GM11168 (cell line): ENCODE data around the gene PPFIA1.
"Not testable (repeated sequence)": the region's sequence is repeated elsewhere in the genome, so short reads cannot be mapped to it uniquely, and the experiment has no call there.

Source experiments
- in situ Hi-C: fragments of 300-500 bp; cut with MboI; formaldehyde crosslinking; loops from one replicate; pipeline ENCODE4 v1.12.0; 2022; ENCODE audit warnings: low sequenced_read_pairs; ENCODE audit not compliant: unreplicated experiment

PPFIA1 gene

DNA sequence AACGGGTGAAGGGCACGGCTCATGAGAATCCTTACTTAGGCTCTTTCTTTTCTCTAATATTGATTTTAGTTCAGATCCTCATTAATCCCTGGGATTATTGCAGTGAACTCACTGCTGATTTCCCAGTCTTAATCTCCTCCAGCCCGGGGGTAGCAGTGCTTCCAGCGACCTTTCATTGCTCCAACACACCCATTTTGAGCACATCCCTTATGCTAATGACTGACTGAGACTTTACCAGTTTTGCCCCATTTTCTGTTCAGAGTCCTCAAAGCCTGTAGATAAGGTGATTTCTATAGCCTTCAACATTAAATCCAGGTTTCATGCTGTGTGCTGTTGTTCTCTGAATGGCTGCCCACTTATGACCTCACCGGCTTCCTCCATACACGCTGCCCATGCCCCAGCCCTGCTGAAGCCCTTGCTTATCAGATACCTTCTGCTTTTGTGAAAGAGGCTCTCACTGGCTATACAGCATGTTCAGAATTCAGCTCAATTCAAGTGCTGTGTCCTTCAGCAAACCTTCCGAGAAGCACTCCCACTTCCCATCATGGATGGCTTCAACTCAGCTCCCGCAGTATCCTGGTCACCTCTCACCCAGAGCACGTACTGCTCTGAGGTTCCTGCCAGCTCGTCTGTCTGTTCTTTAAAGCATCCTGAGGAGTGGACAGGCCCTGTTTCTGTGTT, 49.0 kb downstream of the PPFIA1 start:
- in situ Hi-C loops, result no loop called here

DNA sequence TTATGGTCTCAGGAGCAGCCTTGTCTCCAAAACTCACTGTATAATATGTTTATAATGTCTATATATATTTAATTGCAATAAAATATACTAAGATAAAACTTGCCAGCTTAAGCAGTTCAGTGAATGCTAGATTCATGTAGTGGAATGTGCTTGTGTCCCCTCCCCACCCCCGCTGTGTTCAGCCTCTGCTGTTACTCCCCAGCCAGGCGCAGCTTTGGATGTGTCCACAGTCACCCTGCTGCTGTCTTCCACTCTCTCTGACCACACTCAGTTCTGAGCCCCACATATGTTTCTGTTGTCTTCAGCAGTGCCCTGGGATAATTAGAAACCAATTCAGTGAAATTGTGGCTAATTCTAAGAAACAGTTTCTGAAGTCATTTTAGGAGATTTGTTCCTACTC, 52.2 kb downstream of the PPFIA1 start:
- in situ Hi-C loops, result no loop called here

DNA sequence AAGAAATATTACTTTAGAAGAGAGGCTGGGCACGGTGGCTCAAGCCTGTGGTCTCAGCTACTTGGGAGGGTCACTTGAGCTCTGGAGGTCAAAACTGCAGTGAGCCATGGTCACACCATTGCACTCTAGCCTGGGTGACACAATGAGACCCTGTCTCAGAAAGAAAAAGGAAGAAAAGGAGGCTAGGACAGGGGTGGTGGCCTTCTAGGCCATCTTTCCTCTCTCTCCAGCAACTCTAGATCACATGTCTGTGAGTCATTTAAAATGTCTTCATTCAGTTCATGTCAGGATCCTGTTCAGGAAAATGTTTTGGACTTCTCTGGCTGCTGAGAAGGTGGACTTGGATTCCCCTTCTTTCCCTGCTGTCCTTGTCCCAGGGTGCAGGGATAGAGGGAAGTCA, 53.3 kb downstream of the PPFIA1 start:
- in situ Hi-C loops, result no loop called here

DNA sequence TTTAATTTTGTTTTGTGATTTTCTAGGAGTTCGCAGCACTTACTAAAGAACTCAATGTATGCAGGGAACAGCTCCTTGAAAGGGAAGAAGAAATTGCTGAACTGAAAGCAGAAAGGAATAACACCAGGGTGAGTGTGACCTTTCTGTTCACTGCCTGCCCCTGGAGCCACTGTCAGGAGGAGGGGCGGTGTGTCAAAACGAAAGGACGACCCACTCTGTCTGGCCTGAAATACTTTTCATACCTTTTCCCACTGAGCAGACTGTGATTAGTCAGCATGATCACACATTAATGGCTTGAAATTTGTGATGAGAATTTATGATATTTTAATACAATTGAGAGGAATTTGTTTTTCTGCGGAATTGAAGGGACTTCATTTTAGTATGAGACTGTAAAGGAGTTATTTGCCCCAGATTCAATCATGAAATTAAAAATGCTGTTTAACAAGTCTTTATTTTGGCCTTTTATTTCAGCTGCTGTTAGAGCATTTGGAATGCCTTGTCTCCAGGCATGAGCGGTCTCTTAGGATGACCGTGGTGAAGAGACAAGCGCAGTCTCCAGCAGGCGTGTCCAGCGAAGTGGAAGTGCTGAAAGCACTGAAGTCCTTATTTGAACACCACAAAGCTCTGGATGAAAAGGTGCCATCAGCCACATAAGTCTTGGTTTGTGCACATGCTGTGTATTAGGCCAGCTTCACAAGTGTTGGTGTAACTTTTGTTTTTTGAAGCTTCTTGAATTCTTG, 54.1 kb downstream of the PPFIA1 start:
- in situ Hi-C loops, result no loop called here

DNA sequence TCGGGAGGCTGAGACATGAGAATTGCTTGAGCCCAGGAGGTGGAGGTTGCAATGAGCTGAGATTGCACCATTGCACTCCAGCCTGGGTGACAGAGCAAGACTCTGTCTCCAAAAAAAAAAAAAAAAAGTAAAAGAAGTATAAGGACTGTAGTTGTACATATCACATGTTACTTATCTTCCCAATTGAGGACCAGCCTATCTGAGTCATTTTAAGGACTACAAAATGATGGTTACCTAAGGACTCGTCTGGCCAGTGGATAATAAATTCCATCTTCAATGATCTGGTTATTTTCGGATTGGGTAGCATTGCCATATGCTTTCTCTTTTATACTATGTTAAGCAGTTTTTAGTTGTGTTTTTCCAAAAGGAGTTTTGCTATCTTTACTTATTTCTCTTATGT, 55.3 kb downstream of the PPFIA1 start:
- in situ Hi-C loops, result no loop called here

DNA sequence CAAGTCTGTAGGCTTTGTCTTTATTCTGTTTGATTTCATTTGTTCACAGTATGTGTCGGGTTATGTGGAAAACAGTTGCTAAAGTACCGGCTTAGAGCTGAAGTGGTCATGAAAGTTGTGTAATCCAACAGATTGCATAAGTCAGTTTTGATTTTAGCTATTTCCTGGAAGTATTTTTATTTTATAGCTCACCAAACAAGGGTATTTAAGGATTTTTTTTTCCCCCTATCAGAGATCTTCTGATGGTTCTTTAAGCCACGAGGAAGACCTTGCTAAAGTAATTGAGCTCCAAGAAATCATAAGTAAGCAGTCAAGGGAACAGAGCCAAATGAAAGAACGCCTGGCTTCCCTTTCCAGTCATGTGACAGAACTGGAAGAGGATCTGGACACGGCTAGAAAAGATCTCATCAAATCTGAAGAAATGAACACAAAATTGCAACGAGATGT, 55.9 kb downstream of the PPFIA1 start:
- in situ Hi-C loops, result no loop called here

DNA sequence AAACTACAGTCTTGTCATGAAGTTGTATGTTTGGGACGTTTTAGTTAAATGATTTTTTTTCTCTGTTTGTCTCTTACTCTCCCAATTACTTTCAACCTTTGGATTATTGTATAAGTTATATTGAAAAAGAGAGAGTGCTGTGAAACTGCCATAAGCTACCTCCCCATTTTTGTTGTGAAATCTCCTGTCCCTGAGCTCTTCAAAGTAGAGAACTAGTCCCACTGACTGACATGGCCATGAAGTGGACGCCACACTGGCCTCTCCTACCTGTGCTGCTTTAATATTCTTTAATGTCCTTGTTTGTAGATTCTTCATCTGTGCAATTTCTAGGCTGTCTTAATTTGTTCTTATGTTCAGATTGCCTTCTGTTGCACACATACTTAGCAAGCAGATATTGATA, 56.3 kb downstream of the PPFIA1 start:
- in situ Hi-C loops, result no loop called here

DNA sequence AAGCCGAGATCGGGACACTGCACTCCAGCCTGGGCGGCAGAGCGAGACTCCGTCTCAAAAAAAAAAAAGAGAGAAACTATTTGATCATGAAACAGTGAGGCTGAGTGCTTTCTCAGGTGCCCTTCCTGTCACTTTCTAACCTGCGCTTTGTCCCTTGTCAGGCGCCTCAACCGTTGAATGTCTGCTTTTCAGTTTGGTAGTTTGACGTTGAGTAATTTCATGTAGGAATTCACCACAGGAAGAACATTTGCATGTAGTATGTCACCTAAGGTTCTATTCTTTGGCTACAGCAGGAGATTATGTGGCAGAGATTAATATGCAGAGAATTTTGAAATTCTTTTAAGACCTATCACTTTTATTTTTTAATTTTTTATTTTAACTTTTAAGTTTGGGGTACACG, 57.2 kb downstream of the PPFIA1 start:
- in situ Hi-C loops, result no loop called here

DNA sequence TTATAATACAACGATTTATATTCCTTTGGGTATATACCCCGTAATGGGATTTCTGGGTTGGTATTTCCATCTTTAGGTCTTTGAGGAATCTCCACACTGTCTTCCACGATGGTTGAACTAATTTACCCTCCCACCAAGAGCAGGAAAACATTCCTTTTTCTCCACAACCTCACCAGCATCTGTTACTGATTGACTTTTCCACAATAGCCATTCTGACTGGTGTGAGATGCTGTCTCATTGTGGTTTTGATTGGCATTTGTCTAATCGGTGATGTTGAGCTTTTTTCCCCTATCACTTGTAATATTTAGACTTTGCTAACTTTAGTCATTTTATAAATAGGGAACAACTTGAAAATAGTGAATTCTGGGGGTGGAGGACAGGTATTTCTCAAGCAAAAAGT, 58.1 kb downstream of the PPFIA1 start:
- in situ Hi-C loops, result no loop called here

DNA sequence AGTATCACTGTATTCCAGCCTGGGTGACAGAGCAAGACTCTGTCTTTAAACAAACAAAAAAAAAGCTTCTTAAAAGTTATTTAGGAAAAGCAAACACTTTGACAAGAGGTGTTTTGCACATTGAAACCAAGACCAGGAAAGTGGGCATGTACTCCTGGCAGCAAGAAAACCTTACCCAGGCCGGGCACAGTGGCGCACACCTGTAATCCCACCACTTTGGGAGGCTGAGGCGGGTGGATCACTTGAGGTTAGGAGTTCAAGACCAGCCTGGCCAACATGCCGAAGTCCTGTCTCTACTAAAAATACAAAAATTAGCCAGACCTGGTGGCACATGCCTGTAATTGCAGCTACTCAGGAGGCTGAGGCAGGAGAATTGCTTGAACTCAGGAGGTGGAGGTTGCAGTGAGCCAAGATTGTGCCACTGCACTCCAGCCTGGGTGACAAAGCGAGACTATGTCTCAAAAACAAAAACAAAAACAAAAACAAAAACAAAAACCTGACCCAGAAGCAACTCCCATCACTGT, 60.9 kb downstream of the PPFIA1 start:
- in situ Hi-C loops, result not testable (repeated sequence)

DNA sequence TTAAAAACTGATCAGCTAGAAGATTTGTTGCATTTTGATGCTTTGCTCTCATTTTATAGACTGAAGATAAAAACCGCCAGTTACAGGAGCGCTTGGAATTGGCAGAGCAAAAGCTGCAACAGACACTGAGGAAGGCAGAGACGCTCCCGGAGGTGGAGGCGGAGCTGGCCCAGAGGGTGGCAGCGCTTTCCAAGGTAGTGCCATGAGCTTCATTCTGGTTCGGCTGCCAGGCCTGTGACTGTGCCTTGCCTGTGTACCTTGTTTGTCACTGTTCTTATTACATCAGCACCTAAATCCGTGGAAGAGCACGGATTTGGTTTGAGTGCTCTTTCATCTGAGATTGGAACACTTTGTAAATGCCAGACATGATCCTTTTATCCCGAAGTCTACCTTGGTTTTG, 61.4 kb downstream of the PPFIA1 start:
- in situ Hi-C loops, result no loop called here

DNA sequence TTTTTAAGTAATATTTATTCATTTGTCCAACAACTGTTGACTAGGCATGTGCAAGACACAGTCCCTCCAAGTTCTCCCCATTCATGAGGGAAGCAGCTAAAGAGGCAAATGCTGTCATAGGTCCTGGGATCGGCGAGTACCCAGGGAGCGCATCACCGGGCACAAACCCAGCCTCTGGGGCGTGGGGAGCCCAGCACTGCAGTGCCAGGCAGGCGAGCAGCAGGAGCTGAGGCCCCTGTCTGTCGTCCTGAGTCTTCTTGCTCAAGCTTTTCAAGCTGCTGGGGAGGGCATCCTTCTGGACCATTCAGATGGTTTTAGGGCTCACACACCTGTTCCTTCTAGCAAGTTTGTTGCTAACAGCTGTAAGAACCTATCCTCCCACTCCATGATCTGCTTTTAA, 62.1 kb downstream of the PPFIA1 start:
- in situ Hi-C loops, result no loop called here

DNA sequence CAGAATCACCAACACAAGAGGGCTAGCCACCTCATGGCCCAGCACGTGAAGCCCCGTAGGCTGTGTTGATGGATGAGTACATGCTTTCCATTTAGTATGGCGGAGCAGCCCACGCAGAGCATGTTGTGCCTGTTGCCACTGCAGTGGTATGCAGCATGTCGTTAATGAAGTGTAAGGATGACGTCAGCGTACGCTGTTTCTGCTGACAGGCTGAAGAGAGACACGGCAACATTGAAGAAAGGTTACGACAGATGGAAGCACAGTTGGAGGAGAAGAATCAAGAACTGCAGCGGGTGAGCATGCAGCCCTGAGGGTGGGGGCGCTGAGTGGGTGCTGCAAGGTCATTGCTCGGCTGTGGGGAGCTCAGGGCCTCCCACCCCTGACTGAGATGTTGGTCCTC, 62.8 kb downstream of the PPFIA1 start:
- in situ Hi-C loops, result no loop called here

DNA sequence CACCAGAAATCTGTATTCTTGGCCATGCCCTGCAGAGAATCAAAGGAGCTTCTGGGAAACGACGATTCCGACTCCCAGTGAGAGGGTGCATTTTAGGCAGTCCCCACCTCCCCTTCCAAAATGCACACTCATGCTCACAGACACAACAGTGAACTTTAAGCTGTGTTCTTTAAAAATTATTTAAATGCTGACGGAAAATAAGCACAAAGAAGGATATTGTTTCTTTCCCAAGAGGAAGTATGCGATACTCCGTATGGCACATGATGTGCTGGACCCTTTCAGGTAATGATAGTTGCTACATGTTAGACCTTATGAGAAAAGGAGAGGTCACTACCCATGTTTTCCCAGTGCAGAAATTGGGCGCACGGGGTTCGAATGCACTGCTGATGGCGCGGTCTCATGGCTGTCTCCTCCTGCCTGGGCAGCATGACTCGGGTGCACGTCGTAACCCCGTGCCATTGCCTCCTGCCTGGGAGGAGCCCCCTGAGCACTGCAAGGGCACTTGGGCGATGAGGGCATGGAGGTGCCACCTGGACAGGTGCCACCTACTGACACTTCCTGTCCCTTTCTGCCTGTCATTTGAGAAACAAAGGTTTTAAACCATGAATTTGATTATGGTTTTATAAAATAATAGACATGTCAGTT, 64.0 kb downstream of the PPFIA1 start:
- in situ Hi-C loops, result no loop called here

DNA sequence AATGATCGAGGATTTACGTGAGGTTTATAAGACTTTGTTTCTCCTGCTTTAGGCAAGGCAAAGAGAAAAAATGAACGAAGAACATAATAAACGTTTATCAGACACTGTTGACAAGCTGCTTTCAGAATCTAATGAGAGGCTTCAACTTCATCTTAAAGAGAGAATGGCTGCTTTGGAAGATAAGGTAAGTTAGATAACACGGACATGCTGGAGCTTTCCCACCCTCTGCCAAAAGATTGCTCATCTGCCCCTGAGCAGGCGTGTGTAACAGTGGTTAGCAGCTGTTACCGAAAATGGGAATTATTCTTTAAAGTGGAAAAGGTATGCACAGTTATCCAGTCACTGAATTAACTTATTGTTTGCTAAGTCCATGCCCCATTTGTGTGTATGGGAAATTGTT, 65.0 kb downstream of the PPFIA1 start:
- in situ Hi-C loops, result no loop called here

DNA sequence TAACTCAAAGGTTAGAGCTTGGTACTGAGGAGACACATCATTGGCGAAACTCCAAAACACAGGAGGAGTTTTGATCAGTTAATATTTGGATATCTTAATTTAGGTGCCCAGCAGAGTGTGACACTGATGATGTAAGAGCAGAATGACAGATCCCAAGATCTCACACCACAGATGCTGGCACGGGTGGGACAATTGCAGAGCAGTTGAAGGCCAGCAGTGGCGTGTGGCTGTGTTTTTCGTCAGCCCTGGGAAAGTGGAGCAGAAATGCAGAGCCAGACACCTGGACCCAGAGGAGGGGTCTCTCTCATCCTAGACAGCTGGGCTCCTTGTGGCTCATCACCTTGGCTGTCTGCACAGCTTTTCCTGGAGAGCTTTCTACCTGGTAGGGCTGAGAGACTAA, 68.1 kb downstream of the PPFIA1 start:
- in situ Hi-C loops, result no loop called here

DNA sequence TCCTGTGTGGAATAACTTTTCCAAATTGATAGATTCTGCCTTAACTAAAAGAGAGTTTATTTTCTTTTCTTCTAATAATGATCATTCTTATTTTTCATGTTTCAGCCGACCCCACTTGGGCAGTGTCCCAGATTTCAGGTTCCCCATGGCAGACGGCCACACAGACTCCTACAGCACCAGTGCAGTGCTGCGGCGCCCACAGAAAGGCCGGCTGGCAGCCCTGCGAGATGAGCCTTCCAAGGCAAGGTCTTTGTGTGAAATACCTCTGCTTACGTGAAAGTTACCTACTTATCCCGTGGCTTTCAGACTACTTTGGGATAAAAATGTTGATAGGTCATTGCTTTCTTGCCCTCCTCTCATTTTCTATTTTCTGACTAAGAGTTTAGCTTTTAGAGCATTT, 68.6 kb downstream of the PPFIA1 start:
- in situ Hi-C loops, result no loop called here

DNA sequence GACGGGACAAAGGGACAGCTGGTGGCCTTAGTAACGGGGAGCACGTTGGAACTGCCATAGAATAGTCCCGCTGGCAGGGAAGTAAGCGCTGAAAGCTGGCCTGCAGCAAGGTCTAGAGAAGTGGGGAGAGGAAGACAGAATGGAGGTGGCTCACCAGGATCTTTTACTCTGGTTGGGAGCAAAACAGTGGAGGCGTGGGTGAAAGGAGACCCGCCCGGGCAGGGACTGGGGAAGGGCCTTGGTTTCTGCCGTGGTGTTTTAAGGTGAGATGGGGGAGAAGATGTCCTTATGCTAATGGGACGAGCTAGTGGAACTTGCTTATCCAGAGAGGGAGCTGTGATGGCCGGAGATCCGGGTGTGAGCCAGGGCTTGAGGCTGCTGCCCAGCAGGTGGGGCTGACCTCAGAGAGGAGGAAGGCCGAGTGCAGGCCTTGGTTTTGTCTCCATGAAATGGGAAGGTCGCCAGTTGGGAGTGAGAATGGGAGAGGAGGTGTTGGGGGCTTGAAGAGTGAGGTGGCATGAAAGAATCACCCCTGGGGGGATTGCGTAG, 71.5 kb downstream of the PPFIA1 start:
- in situ Hi-C loops, result no loop called here

DNA sequence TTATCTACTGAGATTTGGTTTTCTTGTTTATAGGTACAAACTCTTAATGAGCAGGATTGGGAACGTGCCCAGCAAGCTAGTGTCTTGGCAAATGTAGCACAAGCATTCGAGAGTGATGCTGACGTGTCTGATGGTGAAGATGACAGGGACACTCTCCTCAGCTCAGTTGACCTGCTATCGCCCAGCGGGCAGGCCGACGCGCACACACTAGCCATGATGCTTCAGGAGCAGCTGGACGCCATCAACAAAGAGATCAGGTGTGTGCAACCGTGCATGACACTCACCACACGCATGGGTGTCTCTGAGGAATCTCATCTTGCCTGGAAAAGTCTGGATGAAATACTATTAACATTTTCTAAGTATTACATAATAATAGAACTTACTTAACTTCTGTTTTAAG, 73.1 kb downstream of the PPFIA1 start:
- in situ Hi-C loops, result no loop called here

DNA sequence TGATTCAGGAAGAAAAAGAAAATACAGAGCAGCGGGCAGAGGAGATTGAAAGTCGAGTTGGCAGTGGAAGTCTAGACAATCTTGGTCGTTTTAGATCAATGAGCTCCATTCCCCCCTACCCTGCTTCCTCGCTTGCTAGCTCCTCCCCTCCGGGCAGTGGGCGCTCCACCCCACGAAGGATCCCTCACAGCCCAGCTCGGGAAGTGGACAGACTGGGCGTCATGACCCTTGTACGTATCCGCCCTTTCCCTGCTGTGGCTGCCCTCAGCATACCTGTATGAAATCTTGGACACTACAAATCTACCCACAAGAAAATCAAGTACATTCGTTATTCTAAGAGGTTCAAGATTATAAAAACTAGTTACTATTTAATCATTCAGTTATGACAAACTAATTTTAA, 77.7 kb downstream of the PPFIA1 start:
- in situ Hi-C loops, result no loop called here

DNA sequence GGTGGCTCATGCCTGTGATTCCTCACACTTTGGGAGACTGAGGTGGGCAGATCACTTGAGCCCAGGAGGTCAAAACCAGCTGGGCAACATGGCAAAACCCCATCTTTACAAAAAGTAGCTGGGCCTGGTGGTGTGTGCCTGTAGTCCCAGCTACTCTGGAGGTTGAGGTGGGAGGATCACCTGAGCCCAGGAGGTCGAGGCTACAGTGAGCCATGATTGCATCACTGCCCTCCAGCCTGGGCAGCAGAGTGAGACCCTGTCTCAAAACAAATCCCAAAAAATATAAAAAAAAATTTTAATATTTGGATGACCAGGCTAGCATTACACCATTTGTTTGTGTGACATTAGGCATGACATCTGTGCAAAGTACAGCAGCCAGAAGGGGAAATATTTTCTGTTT, 78.1 kb downstream of the PPFIA1 start:
- in situ Hi-C loops, result no loop called here
